NCI-H2227 (cell line): ENCODE results near the gene PTPRN2.
"Not testable (repeated sequence)": the region's sequence is repeated elsewhere in the genome, so short reads cannot be mapped to it uniquely, and the experiment has no call there.

Source experiments
- DNase-seq: peaks from one replicate; lab custom pipeline; 2025; ENCODE audit not compliant: unreplicated experiment; lab: John Stamatoyannopoulos, UW

The PTPRN2 gene

GRCh38 chr7:158314394-158314793 lies 273.2 kb downstream of the PTPRN2 start:
- DNase-seq: no peak

- DNase-seq: no peak
Measured at GRCh38 chr7:158313931-158314330, 273.7 kb downstream of the PTPRN2 start.

GRCh38 chr7:158312789-158313188 lies 274.8 kb downstream of the PTPRN2 start:
- no peak for DNase-seq

- DNase-seq: no peak
Measured at GRCh38 chr7:158311791-158312190, 275.8 kb downstream of the PTPRN2 start.

GRCh38 chr7:158310924-158311666 lies 276.5 kb downstream of the PTPRN2 start:
- no peak for DNase-seq

- no peak for DNase-seq
Measured at GRCh38 chr7:158309868-158310763, 277.5 kb downstream of the PTPRN2 start.

GRCh38 chr7:158308001-158308400 lies 279.6 kb downstream of the PTPRN2 start:
- no peak for DNase-seq

GRCh38 chr7:158304072-158304471 lies 283.6 kb downstream of the PTPRN2 start:
- not testable (repeated sequence) for DNase-seq

- DNase-seq: no peak
Measured at GRCh38 chr7:158303121-158303520, 284.5 kb downstream of the PTPRN2 start.

- DNase-seq: no peak
Measured at GRCh38 chr7:158302274-158303070, 285.2 kb downstream of the PTPRN2 start.

GRCh38 chr7:158301207-158301606 lies 286.4 kb downstream of the PTPRN2 start:
- DNase-seq: no peak

GRCh38 chr7:158300427-158300826 lies 287.2 kb downstream of the PTPRN2 start:
- no peak for DNase-seq

- DNase-seq: no peak
Measured at GRCh38 chr7:158299607-158300006, 288.0 kb downstream of the PTPRN2 start.

GRCh38 chr7:158296798-158297104 lies 290.9 kb downstream of the PTPRN2 start:
- DNase-seq: no peak

GRCh38 chr7:158295966-158296797 lies 291.4 kb downstream of the PTPRN2 start:
- DNase-seq: no peak

GRCh38 chr7:158294468-158295215 lies 293.0 kb downstream of the PTPRN2 start:
- not testable (repeated sequence) for DNase-seq

GRCh38 chr7:158292948-158293347 lies 294.7 kb downstream of the PTPRN2 start:
- no peak for DNase-seq

- DNase-seq: no peak
Measured at GRCh38 chr7:158291998-158292397, 295.6 kb downstream of the PTPRN2 start.

- DNase-seq: no peak
Measured at GRCh38 chr7:158289761-158290523, 297.7 kb downstream of the PTPRN2 start.
